IMR-90 (cell line): ENCODE results near the gene SNRNP40. TPM values are rescaled to one million over a fixed set of nuclear protein-coding genes. Genes with fewer than 3 reads are reported as not detected.
"Not testable (repeated sequence)": the region's sequence is repeated elsewhere in the genome, so short reads cannot be mapped to it uniquely, and the experiment has no call there.

Experiments used
- ATAC-seq: fragments of 200-7000 bp; cut with Tn5 transposase; 2 replicates; pipeline ENCODE4 v1.9.1; 2020; ENCODE audit warnings: low read depth, mild to moderate bottlenecking, moderate library complexity
- BruUV-seq: library from RNA; stranded (reverse); fragments of 400-500 nt; replicated peaks from 2 replicates; lab custom pipeline; 2021; lab: Mats Ljungman, UMichigan
- CTCF ChIA-PET: fragments of 300-600 bp; formaldehyde crosslinking; extraction: SDS; loops from one replicate; lab custom pipeline; 2021; ENCODE audit warnings: antibody characterized with exemption; lab: Yijun Ruan, JAX
- POLR2A ChIA-PET: fragments of 300-600 bp; sonication (Branson Sonifier 250); formaldehyde crosslinking; loops from one replicate; lab custom pipeline; 2022; ENCODE audit warnings: antibody characterized with exemption; ENCODE audit not compliant: unreplicated experiment; lab: Charles Lee
- DNase-seq: peaks from one replicate; pipeline ENCODE4 v3.0.0; 2013
- H2AFZ ChIP-seq: replicated peaks from 2 replicates; pipeline ENCODE3; 2013; ENCODE audit warnings: low read length, mild to moderate bottlenecking; ENCODE audit not compliant: poor library complexity
- H2AK5ac ChIP-seq: 2 replicates; pipeline ENCODE4 v1.6.1; 2013; ENCODE audit warnings: low read depth, low read length, inconsistent platforms
- H2AK9ac ChIP-seq: replicated peaks from 2 replicates; pipeline ENCODE3; 2013; ENCODE audit warnings: mild to moderate bottlenecking, low read depth, low read length, moderate library complexity; ENCODE audit not compliant: poor library complexity
- H2BK120ac ChIP-seq: 2 replicates; pipeline ENCODE4 v1.6.1; 2013; ENCODE audit warnings: low read depth, low read length, inconsistent platforms
- H2BK15ac ChIP-seq: 3 replicates; pipeline ENCODE4 v1.6.1; 2013; ENCODE audit warnings: low read depth, low read length, inconsistent platforms
- H2BK20ac ChIP-seq: 2 replicates; pipeline ENCODE4 v1.6.1; 2013; ENCODE audit warnings: low read depth, mild to moderate bottlenecking, inconsistent platforms, low read length, moderate library complexity
- H2BK5ac ChIP-seq: 2 replicates; pipeline ENCODE4 v1.6.1; 2013; ENCODE audit warnings: mild to moderate bottlenecking, low read depth, low read length, inconsistent platforms; ENCODE audit not compliant: poor library complexity, severe bottlenecking
- H3K14ac ChIP-seq: replicated peaks from 2 replicates; pipeline ENCODE4 v1.6.1; 2013; ENCODE audit warnings: low read depth, low read length, inconsistent platforms
- H3K18ac ChIP-seq: 2 replicates; pipeline ENCODE4 v1.6.1; 2013; ENCODE audit warnings: low read depth, low read length, control low read depth
- H3K23ac ChIP-seq: 2 replicates; pipeline ENCODE4 v1.6.1; 2013; ENCODE audit warnings: low read depth, low read length, inconsistent platforms
- H3K27ac ChIP-seq: 2 replicates; pipeline ENCODE4 v1.5.1; 2013; ENCODE audit warnings: mild to moderate bottlenecking, control low read depth, low read length; ENCODE audit not compliant: insufficient read depth
- H3K27me3 ChIP-seq: 2 replicates; pipeline ENCODE4 v1.6.1; 2013; ENCODE audit warnings: low read length; ENCODE audit not compliant: control insufficient read depth, insufficient read depth
- H3K36me3 ChIP-seq: 2 replicates; pipeline ENCODE4 v1.6.1; 2013; ENCODE audit warnings: low read length, mixed read lengths; ENCODE audit not compliant: control insufficient read depth, insufficient read depth
- H3K4ac ChIP-seq: 2 replicates; pipeline ENCODE4 v1.6.1; 2013; ENCODE audit warnings: low read depth, low read length, inconsistent platforms
- H3K4me1 ChIP-seq: 2 replicates; pipeline ENCODE4 v1.6.1; 2013; ENCODE audit warnings: low read length, mixed read lengths; ENCODE audit not compliant: control insufficient read depth, insufficient read depth
- H3K4me2 ChIP-seq: 2 replicates; pipeline ENCODE4 v1.6.1; 2013; ENCODE audit warnings: low read depth, mild to moderate bottlenecking, control low read depth, low read length, moderate library complexity
- H3K4me3 ChIP-seq: 2 replicates; pipeline ENCODE4 v1.5.1; 2013; ENCODE audit warnings: low read depth, mild to moderate bottlenecking, control low read depth, low read length, moderate library complexity; ENCODE audit not compliant: insufficient read depth
- H3K56ac ChIP-seq: 2 replicates; pipeline ENCODE4 v1.6.1; 2013; ENCODE audit warnings: low read length, inconsistent platforms; ENCODE audit not compliant: insufficient read depth; ENCODE audit errors: extremely low read depth
- H3K79me1 ChIP-seq, 2 experiments: 2 replicates each; pipeline ENCODE4 v1.6.1; 2013; ENCODE audit warnings: low read length in 2 of 2, inconsistent platforms in 1 of 2, low read depth in 1 of 2
- H3K9ac ChIP-seq: 2 replicates; pipeline ENCODE4 v1.6.1; 2013; ENCODE audit warnings: low read depth, low read length, control low read depth
- H3K9me1 ChIP-seq: 2 replicates; pipeline ENCODE4 v1.6.1; 2013; ENCODE audit warnings: low read length, inconsistent platforms; ENCODE audit not compliant: insufficient read depth
- H3K9me3 ChIP-seq: 2 replicates; pipeline ENCODE4 v1.6.1; 2013; ENCODE audit warnings: low read length; ENCODE audit not compliant: control insufficient read depth, insufficient read depth
- H4K20me1 ChIP-seq: 2 replicates; pipeline ENCODE4 v1.6.1; 2013; ENCODE audit warnings: low read length, inconsistent platforms; ENCODE audit not compliant: insufficient read depth
- H4K5ac ChIP-seq: 2 replicates; pipeline ENCODE4 v1.6.1; 2013; ENCODE audit warnings: mild to moderate bottlenecking, low read depth, low read length, control low read depth
- H4K8ac ChIP-seq, 2 experiments: 2 replicates each; pipeline ENCODE4 v1.6.1; 2013; ENCODE audit warnings: low read depth in 2 of 2, low read length in 2 of 2, control low read depth in 1 of 2, inconsistent platforms in 1 of 2
- H4K91ac ChIP-seq: 2 replicates; pipeline ENCODE4 v1.6.1; 2013; ENCODE audit warnings: low read depth, low read length, inconsistent platforms; ENCODE audit not compliant: insufficient read depth
- BHLHE40 ChIP-seq: fragments of 150-350 bp; IDR thresholded peaks from 2 replicates; pipeline ENCODE4 v1.6.1; 2016; ENCODE audit warnings: mild to moderate bottlenecking, low read depth, low read length
- CEBPB ChIP-seq: IDR thresholded peaks from 2 replicates; pipeline ENCODE4 v1.6.1; 2012; ENCODE audit warnings: low read depth, low read length, improper control_type of control experiment
- FOS ChIP-seq: fragments of 150-350 bp; IDR thresholded peaks from 2 replicates; pipeline ENCODE4 v1.6.1; 2016; ENCODE audit warnings: low read depth, low read length
- NFE2L2 ChIP-seq: fragments of 150-350 bp; IDR thresholded peaks from 2 replicates; pipeline ENCODE4 v1.6.1; 2016; ENCODE audit warnings: low read depth, mild to moderate bottlenecking, low read length
- SMC3 ChIP-seq: fragments of 150-350 bp; IDR thresholded peaks from 2 replicates; pipeline ENCODE4 v1.6.1; 2016; ENCODE audit warnings: low read depth, mild to moderate bottlenecking, antibody characterized with exemption, low read length, moderate library complexity
- WGBS, 2 experiments: methylation state at CpG; one replicate each; pipeline versions ENCODE4 v1.1.5 to v1.1.7; 2013; ENCODE audit warnings: missing lambda C conversion rate in 2 of 2; ENCODE audit not compliant: insufficient read length in 1 of 2; ENCODE audit errors: extremely low coverage in 2 of 2; 5-methylcytosine and 5-hydroxymethylcytosine counted together
- dilution Hi-C: fragments of 300-500 bp; cut with HindIII; formaldehyde crosslinking; loops from one replicate; pipeline ENCODE4 v1.14.3; 2018; ENCODE audit warnings: low sequenced_read_pairs; ENCODE audit not compliant: unreplicated experiment
- in situ Hi-C: fragments of 300-500 bp; cut with MboI; formaldehyde crosslinking; loops from 3 replicates; pipeline ENCODE4 v1.14.3; 2019; ENCODE audit warnings: low sequenced_read_pairs, inconsistent platforms, mixed read lengths
- intact Hi-C: fragments of 100-400 bp; cut with micrococcal nuclease; formaldehyde crosslinking; loops from 2 replicates; pipeline ENCODE4 v1.10.0; 2022
- polyA plus RNA-seq, 3 experiments: library from polyadenylated mRNA; depleted of rRNA; stranded (reverse); fragments of >200 nt; gene quantifications; 2 replicates each; pipeline ENCODE4 v1.2.3, GENCODE V29; 2012; ENCODE audit warnings: low replicate concordance in 1 of 3
- total RNA-seq: library from RNA; depleted of rRNA; stranded (reverse); fragments of >200 nt; gene quantifications from 2 replicates; pipeline ENCODE4 v1.2.3, GENCODE V29; 2012

SNRNP40 gene
- total and polyA plus RNA-seq, 2 of the 4 experiments (the other 2 are of a cell fraction), result 52.3 to 178 TPM

GRCh38 chr1:31263408-31263807 is 33.2 kb downstream of the SNRNP40 start:
- Histone ChIP-seq H3K36me3 (peaks cover 27% of the 10 kb centered on the region), H2BK120ac (no peak overlapping the region), H2BK15ac (no peak overlapping the region), H4K20me1 (no peaks in the 10 kb centered on the region), H3K4me2 (no peak overlapping the region), H3K14ac (no peak overlapping the region), H2AK5ac (no peak overlapping the region), H3K9me3 (no peaks in the 10 kb centered on the region), H3K4me1 (no peaks in the 10 kb centered on the region), H4K91ac (no peak overlapping the region), H3K9me1 (no peaks in the 10 kb centered on the region; the same call in 1 of the 2 replicates), H3K4me3 (no peak overlapping the region), H4K5ac (no peak overlapping the region), H3K23ac (no peak overlapping the region), H3K4ac (no peak overlapping the region), H2BK20ac (no peak overlapping the region), H2AFZ (no peak overlapping the region), H3K9ac (no peak overlapping the region), H3K18ac (no peak overlapping the region), H2BK5ac (no peak overlapping the region), H4K8ac (no peak overlapping the region), H2AK9ac (no peak overlapping the region), H3K27me3 (no peaks in the 10 kb centered on the region), H3K56ac (no peak overlapping the region), H3K27ac (no peak overlapping the region), H3K79me1 (no peaks in the 10 kb centered on the region; a peak in 1 of 4 replicates)
- no peak for TF ChIP-seq BHLHE40
- TF ChIP-seq SMC3, result no peak
- no peak for TF ChIP-seq NFE2L2
- no peak for TF ChIP-seq CEBPB
- TF ChIP-seq FOS, result no peak
- POLR2A ChIA-PET, result no interaction called here
- ATAC-seq, result no peak
- CTCF ChIA-PET, result interaction anchor here (1.0 kb wide), 1 partner anchor 81 kb away, joined by 8 read pairs; no protein-coding TSS in a partner anchor
- intact Hi-C loops, result no loop called here
- dilution Hi-C loops, result no loop called here
- in situ Hi-C loops, result no loop called here
- no TSS peak for BruUV-seq
- no peak for DNase-seq
- no CpG with 5 or more reads among the region's 3 CpGs for WGBS, 2 experiments

GRCh38 chr1:31262393-31262792 is 34.2 kb downstream of the SNRNP40 start:
- intact Hi-C loops, result not testable (repeated sequence)

More at GRCh38 chr1:31262393-31262792, 34.2 kb downstream of the SNRNP40 start:
- H2BK120ac ChIP-seq, H2AFZ ChIP-seq, H3K27ac ChIP-seq, H4K20me1 ChIP-seq, H3K79me1 ChIP-seq, DNase-seq, H4K8ac ChIP-seq, dilution Hi-C loops, H2BK20ac ChIP-seq, CTCF ChIA-PET, H2AK9ac ChIP-seq, H3K9ac ChIP-seq, H2AK5ac ChIP-seq, H3K4me2 ChIP-seq, H3K14ac ChIP-seq, H3K4ac ChIP-seq, ATAC-seq, H4K5ac ChIP-seq, H3K4me1 ChIP-seq, H3K9me3 ChIP-seq, in situ Hi-C loops, H3K56ac ChIP-seq, H3K27me3 ChIP-seq, H4K91ac ChIP-seq, H3K4me3 ChIP-seq, H3K9me1 ChIP-seq, BruUV-seq, H2BK15ac ChIP-seq, H3K18ac ChIP-seq, H2BK5ac ChIP-seq, H3K23ac ChIP-seq: not testable (repeated sequence)
- peaks cover 26% of the 10 kb centered on the region for H3K36me3 ChIP-seq
- WGBS, 2 experiments, result no CpG with 5 or more reads among the region's 5 CpGs
- POLR2A ChIA-PET, result interaction anchor here (0.6 kb wide), 1 partner anchor 123 kb away, joined by 9 read pairs; no protein-coding TSS in a partner anchor
